GM23248 (cell line): ENCODE data around the gene PAXX.

Experiments
- EZH2 ChIP-seq: fragments of 200-600 bp; sonication (generic); IDR thresholded peaks from 2 replicates; pipeline ENCODE4 v1.6.1; 2018; ENCODE audit warnings: antibody characterized with exemption, mild to moderate bottlenecking; ENCODE audit not compliant: insufficient read depth, poor library complexity, severe bottlenecking
- EZH2phosphoT487 ChIP-seq: fragments of 200-600 bp; sonication (generic); IDR thresholded peaks from 2 replicates; pipeline ENCODE4 v1.6.1; 2018; ENCODE audit warnings: antibody characterized with exemption, moderate library complexity, mild to moderate bottlenecking, low read depth; ENCODE audit not compliant: insufficient read depth

DNA sequence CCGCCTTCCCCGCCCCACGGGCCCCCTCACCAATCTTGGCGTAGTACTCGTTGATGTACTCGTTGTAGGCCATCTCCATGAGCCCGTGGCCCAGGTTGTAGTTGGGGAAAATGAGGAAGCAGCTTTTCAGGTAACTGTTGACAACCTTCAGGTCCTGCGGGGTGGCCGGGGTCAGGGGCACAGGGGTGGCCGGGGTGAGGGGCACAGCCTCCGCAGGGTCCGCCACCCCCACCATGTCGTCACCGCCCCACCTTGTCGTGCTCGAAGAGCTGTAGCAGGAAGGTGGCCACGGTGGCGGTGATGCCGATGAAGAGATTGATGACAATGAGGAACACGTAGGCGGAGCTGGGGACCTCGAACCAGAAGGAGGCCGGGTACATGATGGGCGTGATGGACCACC is 18.9 kb downstream of the PAXX start:
- TF ChIP-seq EZH2 (no peak), EZH2phosphoT487 (no peak)
